HG03469 (cell line): ENCODE results near the gene CRELD1.

Experiments
- ATAC-seq: cut with Tn5 transposase; IDR thresholded peaks from one replicate; pipeline ENCODE4 v1.9.1; 2021; ENCODE audit warnings: mild to moderate bottlenecking, moderate library complexity, moderate number of reproducible peaks; ENCODE audit not compliant: unreplicated experiment

Gene CRELD1

DNA sequence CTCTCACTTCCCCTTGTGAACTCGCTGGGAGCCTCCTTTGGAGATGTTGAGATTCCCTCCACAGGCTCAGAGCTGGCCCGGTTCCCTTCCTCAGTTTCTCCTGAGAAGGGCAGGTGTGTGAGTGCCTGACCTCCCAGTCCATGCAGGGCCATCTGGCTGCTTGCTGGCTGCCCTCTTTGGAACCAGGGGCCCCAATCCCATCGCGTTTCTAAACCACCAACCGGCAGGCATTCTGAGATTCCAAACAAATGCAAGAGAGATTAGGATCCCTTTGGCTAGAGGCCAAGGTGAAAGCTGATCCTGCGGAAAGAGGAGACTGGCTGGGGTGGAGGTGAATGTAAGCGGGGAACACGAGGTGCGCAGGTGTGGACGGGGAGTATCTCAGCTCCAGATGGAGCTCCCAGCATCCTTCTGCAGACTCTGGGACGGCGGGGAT lies 21.5 kb downstream of the CRELD1 start:
- no peak for ATAC-seq

DNA sequence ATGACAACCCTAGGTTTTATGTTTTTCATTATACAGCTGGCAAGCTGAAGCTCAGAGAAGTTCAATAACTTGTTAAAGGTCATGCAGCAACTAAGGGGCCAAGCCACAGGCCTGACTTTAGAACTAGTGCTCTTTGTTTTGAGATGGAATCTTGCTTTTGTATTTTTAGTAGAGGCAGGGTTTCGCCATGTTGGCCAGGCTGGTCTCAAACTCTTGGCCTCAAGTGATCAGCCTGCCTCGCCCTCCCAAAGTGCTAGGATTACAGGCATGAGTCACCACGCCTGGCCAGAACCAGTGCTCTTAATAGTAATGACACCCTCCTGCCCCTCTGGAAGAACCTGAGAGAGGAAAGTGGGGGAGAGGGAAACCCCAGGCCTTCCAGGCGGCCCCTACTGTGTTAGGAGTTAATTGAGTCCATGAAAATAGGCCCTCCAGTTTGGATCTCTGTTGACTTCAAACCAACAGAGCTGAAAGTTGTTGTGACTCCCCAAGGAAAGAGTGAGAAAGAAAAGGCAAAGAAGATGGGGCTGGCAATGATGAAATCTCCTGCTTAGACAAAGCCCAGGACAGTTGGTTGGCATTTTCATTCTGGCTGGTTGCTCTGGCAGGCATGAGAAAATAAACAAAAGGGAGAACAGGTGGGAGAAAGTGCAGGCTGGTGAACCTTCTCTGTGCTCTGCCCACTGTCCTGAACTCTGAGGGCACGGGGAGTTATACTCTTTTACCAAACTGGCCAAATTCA lies 22.1 kb downstream of the CRELD1 start:
- ATAC-seq = no peak

DNA sequence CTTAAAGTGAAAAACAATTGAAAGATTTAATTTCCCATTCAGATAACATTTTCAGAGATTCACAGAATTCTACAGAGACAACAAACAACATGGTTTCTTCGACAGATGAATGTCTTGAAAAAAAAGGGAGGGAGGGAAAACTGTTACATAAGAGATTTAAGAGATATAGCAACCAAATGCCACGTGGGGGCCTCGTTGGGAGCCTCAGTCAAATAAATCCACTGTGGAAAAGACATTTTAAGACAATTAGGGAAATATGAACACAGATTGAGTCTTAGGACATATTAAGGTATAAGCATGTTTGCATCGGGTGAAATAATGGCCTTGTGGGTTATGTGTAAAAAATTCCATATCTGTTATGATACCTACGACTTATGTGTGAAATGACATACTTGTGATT lies 23.6 kb downstream of the CRELD1 start:
- ATAC-seq = no peak

DNA sequence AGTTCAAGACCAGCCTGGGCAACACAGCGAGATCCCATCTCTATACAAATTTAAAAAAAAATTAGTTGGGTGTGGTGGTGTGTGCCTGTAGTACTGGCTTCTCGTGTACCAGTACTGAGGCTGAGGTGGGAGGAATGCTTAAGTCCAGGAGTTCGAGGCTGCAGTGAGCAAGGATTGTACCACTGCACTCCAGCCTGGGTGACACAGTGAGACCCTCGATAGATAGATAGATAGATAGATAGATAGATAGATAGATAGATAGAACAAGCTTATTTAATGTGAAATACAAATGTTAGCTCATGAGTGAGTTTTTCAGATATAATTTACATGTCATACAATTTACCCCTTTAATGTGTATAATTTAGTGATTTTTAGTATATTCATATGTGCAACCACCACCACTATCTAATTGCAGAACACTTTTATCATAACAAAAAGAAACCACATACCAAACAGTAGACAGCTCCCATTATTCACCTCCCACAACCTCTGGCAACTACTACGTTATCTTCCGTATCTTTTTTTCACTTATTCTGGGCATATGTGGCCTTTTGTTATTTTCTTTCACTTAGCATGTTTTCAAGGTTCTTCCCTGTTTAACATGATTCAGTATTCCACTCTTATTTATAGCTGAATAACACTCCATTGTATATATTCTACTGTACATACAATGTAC lies 31.7 kb downstream of the CRELD1 start:
- ATAC-seq = no peak

DNA sequence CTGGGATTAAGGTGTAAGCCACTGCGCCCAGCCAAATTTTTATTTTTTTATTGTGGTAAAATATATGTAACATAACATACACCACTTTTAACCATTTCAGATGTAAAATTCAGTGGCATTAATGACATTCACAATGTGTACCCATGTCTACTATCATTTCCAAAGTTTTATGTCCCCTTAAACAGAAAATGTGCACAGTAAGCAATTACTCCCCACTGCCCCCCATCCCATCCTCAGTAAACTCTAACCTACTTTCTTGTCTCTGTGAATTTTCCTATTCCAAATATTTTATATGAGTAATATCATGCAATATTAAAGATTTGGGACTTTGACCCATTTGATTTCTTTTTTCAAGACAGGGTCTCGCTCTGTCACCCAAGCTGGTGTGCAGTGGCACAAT lies 33.2 kb downstream of the CRELD1 start:
- no peak for ATAC-seq

DNA sequence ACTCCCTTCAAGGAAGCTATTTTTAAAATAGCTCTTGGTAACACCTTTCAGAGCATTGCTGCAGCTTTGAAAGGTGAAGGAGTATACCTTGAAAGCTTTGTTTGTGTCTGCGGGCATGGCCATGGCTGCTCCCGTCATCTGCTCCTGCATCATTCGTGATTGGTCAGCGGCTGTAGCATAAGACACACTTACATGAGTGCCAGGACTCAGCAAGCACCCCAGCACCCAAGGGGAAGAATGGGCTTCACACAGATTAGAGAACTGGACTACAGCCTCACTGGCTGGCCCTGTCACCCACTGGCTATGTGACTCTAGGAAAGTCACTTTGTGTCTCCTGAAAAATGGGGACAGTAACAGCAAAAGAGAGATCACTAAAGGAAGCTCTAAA lies 36.0 kb downstream of the CRELD1 start:
- ATAC-seq = no peak

DNA sequence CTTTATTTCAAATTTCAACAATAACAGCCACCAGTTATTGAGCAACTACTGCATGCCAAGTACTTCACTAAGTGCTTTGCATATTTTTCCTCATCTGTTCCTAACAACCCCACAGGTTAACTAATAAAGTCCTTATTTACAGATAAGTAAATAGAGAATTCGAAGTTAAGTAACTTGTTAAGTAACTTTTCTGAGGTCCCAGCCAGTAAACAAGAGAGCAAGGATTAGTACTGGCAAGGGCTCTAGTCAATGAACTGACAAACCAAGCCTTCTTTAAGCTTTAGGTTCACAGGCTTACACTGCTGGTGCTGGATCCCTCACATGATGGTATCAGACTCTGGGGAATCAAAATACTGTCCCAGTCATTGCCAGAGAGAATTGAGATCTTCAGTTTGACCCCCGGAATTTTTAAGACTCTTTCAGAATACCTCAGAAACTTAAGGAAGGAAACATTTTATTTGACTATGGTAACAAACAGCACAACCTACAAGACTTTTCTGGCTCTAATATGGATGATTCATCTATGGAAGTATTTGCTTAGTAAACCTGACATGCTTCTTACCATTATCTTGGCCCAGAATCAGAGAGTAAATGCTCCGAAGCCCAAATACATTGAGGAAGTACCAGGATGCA lies 36.5 kb downstream of the CRELD1 start:
- no peak for ATAC-seq

DNA sequence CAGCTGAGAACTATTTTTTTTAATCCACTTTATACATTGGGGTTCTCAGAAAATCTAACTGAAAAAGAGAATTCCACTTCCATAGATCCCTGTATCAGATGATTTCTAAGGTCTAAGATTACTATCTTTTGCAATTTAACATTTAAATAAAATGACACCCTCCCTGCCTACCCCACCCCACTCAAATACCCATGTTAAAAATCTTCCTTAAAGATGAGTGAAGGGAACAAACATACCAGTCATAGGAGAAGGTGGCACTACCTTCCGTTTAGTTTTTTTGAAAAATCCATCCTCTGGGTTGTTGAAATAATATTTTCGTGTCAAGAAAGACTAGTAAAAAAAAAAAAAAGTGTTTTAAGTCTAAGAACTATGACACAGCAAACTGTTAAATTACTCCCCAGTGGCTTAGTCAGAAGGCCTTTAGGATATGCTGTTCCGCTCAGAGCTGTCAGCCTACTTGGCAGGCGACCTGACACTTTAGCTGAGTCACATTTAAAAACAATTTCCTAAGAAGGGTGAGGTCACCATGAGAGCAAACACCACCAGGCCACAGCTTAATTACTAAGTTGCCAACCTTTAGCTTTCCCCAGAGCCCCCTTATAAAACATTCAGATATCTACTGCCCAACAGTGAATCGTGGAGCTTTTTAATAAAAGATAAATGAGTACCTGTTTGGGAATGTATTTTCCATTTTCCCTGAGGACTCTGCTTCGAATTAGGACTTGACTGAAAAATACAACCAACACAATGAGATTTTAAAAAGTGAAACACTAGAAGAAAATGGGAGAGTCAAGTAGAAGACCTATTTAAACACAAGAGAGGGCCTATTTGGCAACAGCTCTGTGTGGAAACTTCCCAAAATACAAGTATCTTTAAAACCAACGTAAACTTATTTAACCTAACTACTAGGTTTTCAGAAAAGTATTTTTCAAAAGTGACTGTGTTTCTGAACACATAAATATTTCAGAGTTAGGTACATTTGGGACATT lies 43.4 kb downstream of the CRELD1 start:
- ATAC-seq = no peak

DNA sequence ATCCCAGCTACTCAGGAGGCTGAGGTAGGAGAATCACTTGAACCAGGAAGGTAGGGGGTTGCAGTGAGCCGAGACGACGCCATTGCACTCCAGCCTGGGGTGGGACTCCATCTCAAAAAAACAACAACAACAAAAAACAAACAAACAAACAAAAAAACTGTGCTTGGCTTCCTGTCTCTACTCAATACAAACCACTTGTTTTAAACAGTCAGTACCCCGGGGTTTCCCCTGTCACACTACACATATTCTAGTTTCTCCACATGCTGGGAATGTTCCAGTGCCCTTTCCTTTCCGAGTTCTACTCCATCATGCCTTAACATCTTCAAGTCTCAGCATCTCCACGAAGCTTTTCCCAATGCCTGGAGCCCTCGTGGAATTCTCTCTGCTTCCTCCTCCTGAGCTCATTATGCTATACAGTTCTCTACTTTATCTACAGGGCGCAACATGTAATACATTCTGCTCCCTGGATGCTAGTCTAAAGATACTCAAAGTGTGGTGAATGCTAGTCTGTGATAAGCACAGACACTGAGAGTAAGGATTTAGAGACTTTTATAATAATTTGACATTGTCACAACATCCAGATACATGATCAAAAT lies 45.2 kb downstream of the CRELD1 start:
- ATAC-seq = no peak

DNA sequence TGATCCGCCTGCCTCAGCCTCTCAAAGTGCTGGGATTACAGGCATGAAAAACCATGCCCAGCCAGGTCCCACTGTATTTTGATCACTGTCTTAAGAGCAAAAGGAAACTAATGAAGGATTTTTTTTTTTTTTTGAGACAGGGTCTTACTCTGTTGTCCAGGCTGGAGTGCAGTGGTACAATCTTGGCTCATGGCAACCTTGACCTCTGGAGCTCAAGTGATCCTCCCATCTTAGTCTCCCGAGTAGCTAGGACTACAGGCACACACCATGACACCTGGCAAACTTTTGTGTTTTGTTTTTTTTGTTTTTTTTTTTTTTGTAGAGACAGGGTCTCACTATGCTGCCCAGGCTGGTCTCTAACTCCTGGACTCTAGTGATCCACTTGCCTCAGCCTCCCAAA lies 46.6 kb downstream of the CRELD1 start:
- ATAC-seq = no peak

DNA sequence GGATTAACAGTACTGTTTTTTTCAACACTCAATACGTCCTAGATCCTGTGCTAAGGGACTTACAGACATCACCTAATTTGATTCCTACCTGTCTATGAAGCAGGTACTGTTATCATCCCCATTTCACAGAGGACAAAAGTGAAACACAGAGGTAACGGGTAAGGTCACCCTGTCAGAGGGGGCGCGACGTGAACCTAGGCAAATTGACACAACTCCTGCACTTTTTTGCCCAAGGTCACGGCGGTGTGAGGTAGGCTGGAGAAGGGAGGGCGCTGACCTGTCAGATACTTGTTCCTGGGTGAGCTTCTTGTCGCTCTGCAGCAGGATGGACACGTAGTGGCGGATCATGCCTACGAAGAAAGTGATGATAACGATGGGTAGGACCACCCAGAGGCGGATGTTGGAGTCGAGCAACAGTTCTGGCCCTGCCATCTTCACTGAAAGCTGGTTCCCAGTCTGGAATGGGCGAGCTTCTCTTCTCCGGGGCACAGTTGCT lies 52.6 kb downstream of the CRELD1 start:
- peak; percentile 18 for ATAC-seq

DNA sequence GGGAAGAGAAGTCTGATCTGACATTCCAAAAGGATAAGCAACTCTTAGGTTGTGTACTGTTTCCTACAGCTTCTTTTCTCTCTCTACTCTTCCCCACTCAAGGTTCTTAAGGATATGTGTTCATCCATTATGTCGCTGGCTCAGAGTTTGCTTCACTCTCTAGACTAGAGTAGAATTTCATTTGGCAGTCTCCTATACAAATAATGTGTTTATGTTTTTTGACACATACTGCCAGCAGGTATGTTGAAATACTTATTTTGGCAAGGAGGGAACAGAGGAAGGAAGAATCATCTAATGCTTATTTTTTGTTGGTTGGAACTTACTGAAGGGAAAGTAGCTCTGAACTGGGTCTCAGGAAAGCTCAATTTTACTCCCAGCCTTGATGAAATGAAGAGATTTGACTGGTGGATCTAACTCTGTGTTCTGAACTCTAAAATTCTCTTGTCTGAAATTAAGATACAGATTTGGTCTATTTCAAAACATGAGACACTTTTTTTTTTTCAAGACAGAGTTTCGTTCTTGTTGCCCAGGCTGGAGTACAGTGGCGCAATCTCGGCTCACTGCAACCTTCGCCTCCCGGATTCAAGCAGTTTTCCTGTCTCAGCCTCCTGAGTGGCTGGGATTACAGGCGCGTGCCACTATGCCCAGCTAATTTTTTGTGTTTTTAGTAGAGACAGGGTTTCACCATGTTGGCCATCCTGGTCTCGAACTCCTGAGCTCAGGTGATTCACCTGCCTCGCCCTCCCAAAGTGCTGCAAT lies 60.6 kb downstream of the CRELD1 start:
- ATAC-seq = no peak
